Measurements from ENCODE around the gene RAB1B.

The RAB1B gene

GRCh38 chr11:66326261-66327111 lies 58.0 kb downstream of the RAB1B start:
- peak; percentile 77 for DNase-seq (ENCODE audit: low read depth)
- H3K4me3 ChIP-seq (ENCODE audit: low read length): no peak overlapping the region; the same call in 1 of the 2 replicates
- no peak for TF ChIP-seq CTCF (conservative IDR thresholded peaks at IDR 0.05; ENCODE audit: low read length)

Data from AG10803 (cell line).